ENCODE results near the gene SLC8A2.

DNA sequence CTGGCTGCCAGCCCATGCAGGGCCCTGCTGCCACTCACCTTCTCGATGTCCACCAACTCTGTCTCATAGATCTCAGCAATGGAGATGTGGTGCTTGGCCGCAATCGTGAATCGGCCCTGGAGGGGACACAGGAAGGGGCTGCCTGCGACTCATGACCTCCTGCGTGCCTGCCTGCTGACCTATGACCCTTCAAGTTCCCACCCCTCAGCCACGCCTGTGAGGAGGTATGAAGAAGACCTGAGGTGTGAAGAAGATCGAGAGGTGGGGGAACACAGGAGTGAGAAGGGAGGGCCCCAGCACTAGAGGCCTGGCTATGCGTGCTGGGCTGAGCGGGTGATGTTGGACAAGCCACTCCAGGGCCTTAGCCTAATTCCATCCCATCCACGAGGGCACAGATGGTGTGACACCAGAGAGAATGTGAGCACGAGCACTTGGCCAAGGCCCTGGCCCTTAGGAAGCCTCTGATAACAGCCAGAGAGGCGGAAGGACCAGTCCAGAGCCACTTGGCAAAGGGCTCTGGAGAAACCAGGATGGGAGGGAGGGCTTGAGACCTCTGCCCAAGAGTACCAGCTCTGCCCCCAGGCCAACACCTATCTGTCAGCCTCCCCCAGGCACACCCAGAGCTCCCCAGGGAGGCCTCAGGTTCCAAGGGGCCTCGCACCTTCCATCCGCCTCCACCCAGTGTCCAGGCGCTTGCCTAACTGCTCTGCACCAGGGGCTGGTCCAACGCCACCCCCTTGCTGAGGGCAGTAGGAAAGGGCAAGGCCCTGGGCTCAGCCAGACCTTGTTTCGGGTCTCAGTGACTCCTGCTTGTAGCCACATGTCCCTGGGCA is 21.9 kb upstream of the SLC8A2 start:
- TF ChIP-seq CTCF (IDR thresholded peaks at IDR 0.05) (no peak), ZFX (IDR thresholded peaks at IDR 0.05; ENCODE audit: borderline replicate concordance) (no peak)

Data from 22Rv1 (cell line).